Hepatocyte (in vitro differentiated cells): ENCODE data around the gene CLEC16A. TPM values are rescaled to one million over a fixed set of nuclear protein-coding genes. Genes with fewer than 3 reads are reported as not detected.

Source experiments
- DNase-seq: peaks from one replicate; pipeline ENCODE4 v3.0.0-alpha.2; 2016; ENCODE audit warnings: low spot score
- H2AFZ ChIP-seq: fragments of 200-600 bp; sonication (generic); 2 replicates; pipeline ENCODE4 v1.6.0; 2016; ENCODE audit warnings: antibody characterized with exemption, mild to moderate bottlenecking
- H3K27ac ChIP-seq: fragments of 200-600 bp; sonication (generic); 2 replicates; pipeline ENCODE4 v1.5.1; 2016; ENCODE audit warnings: mild to moderate bottlenecking
- H3K27me3 ChIP-seq: fragments of 200-600 bp; sonication (generic); 2 replicates; pipeline ENCODE4 v1.6.1; 2016
- H3K36me3 ChIP-seq: fragments of 200-600 bp; sonication (generic); replicated peaks from 2 replicates; pipeline ENCODE4 v1.5.1; 2016; ENCODE audit warnings: low read depth; ENCODE audit not compliant: insufficient read depth
- H3K4me1 ChIP-seq: fragments of 200-600 bp; sonication (generic); 2 replicates; pipeline ENCODE4 v1.5.1; 2016; ENCODE audit warnings: mild to moderate bottlenecking, moderate library complexity; ENCODE audit not compliant: insufficient read depth
- H3K4me2 ChIP-seq: fragments of 200-600 bp; sonication (generic); 2 replicates; pipeline ENCODE4 v1.6.0; 2016
- H3K4me3 ChIP-seq: fragments of 200-600 bp; sonication (generic); 2 replicates; pipeline ENCODE4 v1.5.1; 2016; ENCODE audit warnings: mild to moderate bottlenecking
- H3K79me2 ChIP-seq: fragments of 200-600 bp; sonication (generic); 2 replicates; pipeline ENCODE4 v1.6.0; 2017; ENCODE audit warnings: mild to moderate bottlenecking
- H3K9me2 ChIP-seq: fragments of 200-600 bp; sonication (generic); replicated peaks from 2 replicates; pipeline ENCODE4 v1.6.0; 2017; ENCODE audit warnings: mild to moderate bottlenecking; ENCODE audit not compliant: insufficient read depth
- H3K9me3 ChIP-seq: fragments of 200-600 bp; sonication (generic); 2 replicates; pipeline ENCODE4 v1.5.1; 2016; ENCODE audit warnings: low read depth, mild to moderate bottlenecking
- H4K20me1 ChIP-seq: fragments of 200-600 bp; sonication (generic); 2 replicates; pipeline ENCODE4 v1.6.0; 2016; ENCODE audit warnings: mild to moderate bottlenecking; ENCODE audit not compliant: insufficient read depth, poor library complexity, severe bottlenecking
- EZH2 ChIP-seq: fragments of 200-600 bp; sonication (generic); IDR thresholded peaks from 2 replicates; pipeline ENCODE4 v1.6.1; 2016; ENCODE audit warnings: antibody characterized with exemption, mild to moderate bottlenecking, borderline replicate concordance
- EZH2phosphoT487 ChIP-seq: fragments of 200-600 bp; sonication (generic); IDR thresholded peaks from one replicate; pipeline ENCODE4 v1.6.1; 2018; ENCODE audit warnings: antibody characterized with exemption, mild to moderate bottlenecking, low read depth, moderate library complexity; ENCODE audit not compliant: unreplicated experiment, severe bottlenecking
- WGBS: methylation state at CpG from one replicate; pipeline ENCODE4 v1.1.6; 2016; ENCODE audit warnings: low lambda C conversion rate; ENCODE audit errors: missing lambda C conversion rate; 5-methylcytosine and 5-hydroxymethylcytosine counted together
- polyA plus RNA-seq: library from polyadenylated mRNA; unstranded; fragments of >200 nt; fragmentation: Nextera tagmentation; extraction: Ambion mirVana; gene quantifications from 2 replicates; pipeline ENCODE4 v1.2.1, GENCODE V29; 2016
- total RNA-seq: library from RNA; depleted of rRNA; stranded (reverse); fragments of >200 nt; gene quantifications from 2 replicates; pipeline ENCODE4 v1.2.3, GENCODE V29; 2014
- TF ChIP-seq, protein P1 (sequence below): fragments of 200-600 bp; sonication (generic); IDR thresholded peaks from 2 replicates; pipeline ENCODE4 v1.5.1; 2016; ENCODE audit warnings: antibody characterized with exemption, mild to moderate bottlenecking; ENCODE audit not compliant: poor library complexity

The CLEC16A gene
- total and polyA plus RNA-seq, 2 experiments from 2014 or later, result 22.3 to 22.6 TPM

- Histone ChIP-seq H3K27me3 (no peaks in the 10 kb centered on the region), H3K4me1 (no peaks in the 10 kb centered on the region), H3K9me2 (no peaks in the 10 kb centered on the region), H3K36me3 (no peaks in the 10 kb centered on the region), H4K20me1 (no peaks in the 10 kb centered on the region), H3K79me2 (no peaks in the 10 kb centered on the region), H3K4me3 (no peak overlapping the region), H3K4me2 (no peak overlapping the region), H3K27ac (peak overlapping the region; percentile 46), H2AFZ (no peak overlapping the region), H3K9me3 (no peaks in the 10 kb centered on the region)
- peak; percentile 62 for DNase-seq
- WGBS, result 69% methylated on average over 6 of the region's 6 CpGs
- TF ChIP-seq EZH2 (no peak), EZH2phosphoT487 (no peak)
- TF ChIP-seq, protein P1, sequence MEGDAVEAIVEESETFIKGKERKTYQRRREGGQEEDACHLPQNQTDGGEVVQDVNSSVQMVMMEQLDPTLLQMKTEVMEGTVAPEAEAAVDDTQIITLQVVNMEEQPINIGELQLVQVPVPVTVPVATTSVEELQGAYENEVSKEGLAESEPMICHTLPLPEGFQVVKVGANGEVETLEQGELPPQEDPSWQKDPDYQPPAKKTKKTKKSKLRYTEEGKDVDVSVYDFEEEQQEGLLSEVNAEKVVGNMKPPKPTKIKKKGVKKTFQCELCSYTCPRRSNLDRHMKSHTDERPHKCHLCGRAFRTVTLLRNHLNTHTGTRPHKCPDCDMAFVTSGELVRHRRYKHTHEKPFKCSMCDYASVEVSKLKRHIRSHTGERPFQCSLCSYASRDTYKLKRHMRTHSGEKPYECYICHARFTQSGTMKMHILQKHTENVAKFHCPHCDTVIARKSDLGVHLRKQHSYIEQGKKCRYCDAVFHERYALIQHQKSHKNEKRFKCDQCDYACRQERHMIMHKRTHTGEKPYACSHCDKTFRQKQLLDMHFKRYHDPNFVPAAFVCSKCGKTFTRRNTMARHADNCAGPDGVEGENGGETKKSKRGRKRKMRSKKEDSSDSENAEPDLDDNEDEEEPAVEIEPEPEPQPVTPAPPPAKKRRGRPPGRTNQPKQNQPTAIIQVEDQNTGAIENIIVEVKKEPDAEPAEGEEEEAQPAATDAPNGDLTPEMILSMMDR, result no peak
Measured at GRCh38 chr16:10984509-10984908, 40.1 kb downstream of the CLEC16A start.

- H3K9me3 ChIP-seq, result no peaks in the 10 kb centered on the region
- no peaks in the 10 kb centered on the region for H3K36me3 ChIP-seq
- H3K4me3 ChIP-seq, result no peak overlapping the region
- H3K4me2 ChIP-seq, result no peak overlapping the region
- H3K27me3 ChIP-seq, result no peaks in the 10 kb centered on the region
- no peaks in the 10 kb centered on the region for H3K79me2 ChIP-seq
- no peak overlapping the region for H3K27ac ChIP-seq
- H4K20me1 ChIP-seq, result no peaks in the 10 kb centered on the region
- WGBS, result 88% methylated on average over 11 of the region's 11 CpGs
- no peak for TF ChIP-seq EZH2
- no peak for TF ChIP-seq EZH2phosphoT487
- TF ChIP-seq, protein P1, result no peak
- no peaks in the 10 kb centered on the region for H3K9me2 ChIP-seq
- DNase-seq, result no peak
- H3K4me1 ChIP-seq, result peaks cover 8% of the 10 kb centered on the region
- no peak overlapping the region for H2AFZ ChIP-seq
Measured at GRCh38 chr16:10987361-10988163, 43.2 kb downstream of the CLEC16A start.

DNA sequence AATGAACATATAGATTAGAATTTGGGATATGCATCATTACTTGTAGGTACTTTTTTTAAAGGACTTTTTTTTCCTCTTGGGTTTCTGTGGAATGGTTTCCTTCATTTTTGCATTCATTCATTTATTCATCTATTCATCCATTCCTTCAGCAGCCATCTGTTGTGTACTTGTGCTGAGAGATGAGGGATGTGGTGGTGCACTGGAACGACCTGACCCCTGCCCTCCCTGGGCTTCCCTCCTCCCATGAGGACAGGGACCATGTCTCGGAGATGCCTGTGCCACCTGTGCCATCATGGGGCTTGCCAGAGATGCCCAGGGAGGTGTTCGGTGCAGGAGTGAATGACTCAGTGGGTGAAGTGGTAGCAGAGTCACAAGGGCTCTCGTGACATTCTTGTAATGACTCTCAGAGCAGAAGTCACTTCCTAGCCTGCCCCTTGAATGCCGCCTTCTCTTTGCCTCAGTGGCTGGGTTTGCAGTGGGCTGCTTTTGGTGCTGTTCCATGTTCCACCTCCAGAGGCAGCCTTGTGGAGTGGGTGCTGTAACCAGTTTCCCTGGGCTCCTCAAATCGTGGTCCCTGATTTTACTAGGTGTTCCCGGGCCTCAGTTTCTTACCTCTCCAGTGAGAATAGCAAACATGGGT, 43.9 kb downstream of the CLEC16A start:
- Histone ChIP-seq H4K20me1 (no peaks in the 10 kb centered on the region), H3K36me3 (no peaks in the 10 kb centered on the region), H3K27me3 (no peaks in the 10 kb centered on the region)

More for the DNA sequence above, 43.9 kb downstream of the CLEC16A start:
- Histone ChIP-seq H3K4me3 (no peak overlapping the region), H3K4me2 (no peak overlapping the region), H3K9me3 (no peaks in the 10 kb centered on the region), H2AFZ (no peak overlapping the region), H3K27ac (no peak overlapping the region), H3K9me2 (no peaks in the 10 kb centered on the region), H3K4me1 (peaks cover 8% of the 10 kb centered on the region), H3K79me2 (no peaks in the 10 kb centered on the region)
- WGBS, result 86% methylated on average over 7 of the region's 7 CpGs
- TF ChIP-seq EZH2phosphoT487, result no peak
- TF ChIP-seq, protein P1, result peak; percentile 12
- DNase-seq, result no peak
